ENCODE results near the gene GALP.
"Not testable (repeated sequence)": the region's sequence is repeated elsewhere in the genome, so short reads cannot be mapped to it uniquely, and the experiment has no call there.

Gene GALP

DNA sequence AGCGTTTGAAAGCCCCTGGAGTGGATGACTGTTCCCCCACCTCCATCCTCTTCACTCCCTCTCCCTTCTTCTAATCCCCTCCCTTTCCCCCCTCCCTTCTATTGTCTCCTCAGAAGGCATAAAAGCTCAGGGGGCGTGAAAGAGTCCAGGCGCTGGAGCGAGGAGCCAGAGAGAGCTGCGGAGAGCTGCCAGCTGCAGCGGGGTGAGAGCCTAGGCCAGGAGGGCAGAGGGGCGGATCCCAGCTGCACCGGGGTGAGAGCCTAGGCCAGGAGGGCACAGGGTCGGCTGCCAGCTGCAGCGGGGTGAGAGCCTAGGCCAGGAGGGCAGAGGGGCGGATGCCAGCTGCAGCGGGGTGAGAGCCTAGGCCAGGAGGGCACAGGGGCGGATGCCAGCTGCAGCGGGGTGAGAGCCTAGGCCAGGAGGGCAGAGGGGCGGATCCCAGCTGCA is at the start of gene GALP:
Gene GALP, plus strand, starts transcription at position 148 of the 447 bp plus-strand sequence. CDS start 1,101 bp downstream, outside the sequence.
- not testable (repeated sequence) for FAIRE-seq

DNA sequence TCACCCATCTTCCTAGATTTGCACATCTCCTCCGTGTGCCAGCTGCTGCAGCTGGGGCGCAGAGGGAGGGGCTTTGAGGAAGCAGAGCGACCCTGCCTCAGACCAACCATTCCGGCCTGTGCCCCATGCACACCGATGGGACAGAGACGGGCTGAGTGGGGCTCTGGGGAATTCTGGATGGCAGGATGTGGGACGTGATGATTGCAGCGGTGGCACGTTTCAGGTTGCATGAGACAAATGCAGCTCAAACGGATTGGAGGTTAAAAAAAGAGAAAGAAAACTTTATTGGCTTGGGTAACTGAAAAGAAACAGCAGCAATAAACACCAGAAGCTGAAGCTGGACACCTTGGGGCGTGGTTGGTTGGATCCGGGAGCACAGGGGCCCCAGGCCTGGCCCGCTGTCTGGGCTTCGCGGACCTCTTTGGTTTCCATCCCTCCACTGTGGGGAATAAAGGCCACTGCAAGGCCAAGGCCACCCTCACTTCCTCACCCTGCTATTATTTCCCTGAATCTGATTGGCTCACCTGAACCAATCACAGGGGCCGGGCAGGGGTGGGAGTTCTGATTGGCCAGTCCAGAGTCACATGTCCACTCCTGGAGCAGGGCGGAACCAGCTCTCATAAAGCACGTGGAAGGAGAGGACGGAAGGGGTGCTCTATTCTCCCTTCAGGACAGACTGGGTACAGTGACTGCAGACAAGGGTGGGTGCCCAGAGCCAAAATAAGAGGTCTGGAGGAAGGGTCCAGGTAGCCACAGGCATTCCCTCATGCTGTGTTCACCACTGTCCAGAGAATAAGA is 48.6 kb upstream of the GALP start:
- FAIRE-seq: no peak

DNA sequence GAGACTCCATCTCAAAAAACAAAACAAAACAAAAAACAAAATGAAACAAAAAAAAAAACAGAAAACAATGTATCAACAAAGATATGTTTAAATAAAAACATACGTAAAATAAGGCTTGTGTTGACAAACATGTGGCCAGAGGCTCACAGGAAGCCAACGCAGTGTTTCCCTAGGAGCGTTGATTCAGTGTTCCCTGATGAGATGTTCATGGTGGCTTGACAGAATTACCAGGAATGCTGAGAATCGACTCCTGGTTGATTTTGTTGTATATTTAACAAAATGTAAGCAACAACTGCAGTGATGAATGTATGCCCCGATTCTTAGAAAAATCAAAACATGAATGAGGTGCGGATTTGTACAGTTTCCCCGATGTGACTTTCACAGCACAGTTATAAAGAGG is 45.8 kb upstream of the GALP start:
- FAIRE-seq: no peak

- no peak for FAIRE-seq
These were observed 44.2 kb upstream of the GALP start for GRCh38 chr19:56131651-56132050.

- no peak for FAIRE-seq
These were observed 43.4 kb upstream of the GALP start for GRCh38 chr19:56132316-56132822.

DNA sequence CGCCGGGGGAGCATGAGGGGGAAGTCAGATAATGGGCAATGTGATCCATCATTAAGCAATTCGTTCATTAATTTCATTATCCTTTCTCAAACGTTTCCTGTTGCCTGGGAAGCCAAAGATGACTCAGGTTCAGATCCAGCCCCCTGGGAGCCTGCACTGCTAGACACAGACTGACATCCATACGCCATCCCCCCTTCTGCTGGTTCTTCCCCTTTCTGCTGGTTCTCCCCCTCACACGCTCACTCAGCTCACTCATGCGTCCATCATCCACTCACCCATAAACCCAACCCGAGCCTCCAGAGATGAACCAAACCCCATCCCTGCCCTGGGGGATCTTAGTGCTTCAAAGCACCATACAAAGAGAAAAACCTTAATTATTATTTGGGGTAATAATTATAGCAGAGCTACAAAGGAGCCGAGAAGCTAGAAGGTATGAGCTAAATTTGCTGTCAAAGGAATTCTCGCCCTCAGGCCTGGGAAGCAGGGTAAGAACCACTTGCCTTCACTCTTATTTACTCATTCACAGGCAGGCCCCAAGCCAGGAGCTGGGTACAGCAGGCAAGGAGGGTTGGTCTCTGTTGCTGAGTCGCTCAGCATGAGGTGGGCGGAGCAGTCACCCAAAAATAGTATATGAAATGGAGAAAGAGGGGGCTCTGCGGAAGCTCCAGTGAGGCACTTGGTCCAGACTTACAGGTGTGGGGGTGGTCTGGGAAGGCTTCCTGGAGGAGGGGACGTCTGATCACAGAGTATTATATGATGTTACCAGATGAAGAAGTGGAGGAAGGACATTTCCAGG is 41.8 kb upstream of the GALP start:
- no peak for FAIRE-seq

GRCh38 chr19:56134654-56134921 is 41.2 kb upstream of the GALP start:
- FAIRE-seq: no peak

GRCh38 chr19:56136362-56136761 is 39.4 kb upstream of the GALP start:
- FAIRE-seq: no peak

- no peak for FAIRE-seq
These were observed 38.4 kb upstream of the GALP start for GRCh38 chr19:56137405-56137804.

DNA sequence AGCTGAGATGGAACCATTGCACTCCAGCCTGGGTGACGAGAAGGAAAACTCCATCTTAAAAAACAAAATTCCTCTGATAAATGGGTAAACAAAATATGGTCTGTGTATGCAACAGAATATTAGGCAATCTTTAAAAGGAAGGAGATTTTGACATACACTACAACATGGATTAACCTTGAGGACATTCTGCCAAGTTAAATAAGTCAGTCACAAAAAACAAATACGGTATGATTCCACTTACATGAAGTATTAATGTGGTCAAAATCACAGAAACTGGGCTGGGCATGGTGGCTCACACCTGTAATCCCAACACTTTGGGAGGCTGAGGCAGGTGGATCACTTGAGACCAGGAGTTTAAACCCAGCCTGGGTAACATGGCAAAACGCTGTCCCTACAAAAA is 37.7 kb upstream of the GALP start:
- FAIRE-seq: no peak

DNA sequence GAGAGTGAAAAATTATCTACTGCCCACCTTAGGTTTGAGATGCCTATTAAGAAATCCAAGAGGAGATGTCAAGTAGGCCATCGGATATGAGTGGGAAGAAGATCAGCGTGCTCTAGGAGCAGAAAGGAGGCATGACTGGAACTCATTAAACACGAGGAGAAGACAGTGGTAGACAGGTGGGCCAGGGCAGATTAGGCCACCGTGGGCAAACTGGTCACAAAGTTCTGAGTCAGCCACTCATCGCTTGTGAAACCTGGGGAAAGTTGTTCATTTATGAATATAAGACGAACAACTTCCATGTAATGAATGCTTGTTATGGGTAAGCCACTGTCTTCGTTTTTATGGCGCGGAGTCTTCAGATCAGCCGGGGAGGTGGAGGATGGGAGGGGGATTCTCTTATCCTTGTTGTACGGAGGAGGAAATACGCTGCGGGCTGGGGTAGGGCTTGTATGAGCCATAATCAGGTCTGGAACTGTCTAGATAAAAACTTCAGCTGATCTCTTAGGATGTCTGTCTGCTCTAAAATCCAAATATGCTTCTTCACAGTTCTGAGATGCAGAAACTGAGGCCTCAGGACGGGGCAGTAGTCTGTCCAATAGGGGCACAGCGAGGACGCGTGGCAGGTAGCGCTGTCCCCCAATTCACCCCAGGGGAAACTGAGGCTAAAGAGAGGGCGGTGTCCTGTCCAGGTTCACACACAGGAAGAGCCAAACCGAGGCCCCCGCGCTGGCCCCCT is 35.8 kb upstream of the GALP start:
- no peak for FAIRE-seq

DNA sequence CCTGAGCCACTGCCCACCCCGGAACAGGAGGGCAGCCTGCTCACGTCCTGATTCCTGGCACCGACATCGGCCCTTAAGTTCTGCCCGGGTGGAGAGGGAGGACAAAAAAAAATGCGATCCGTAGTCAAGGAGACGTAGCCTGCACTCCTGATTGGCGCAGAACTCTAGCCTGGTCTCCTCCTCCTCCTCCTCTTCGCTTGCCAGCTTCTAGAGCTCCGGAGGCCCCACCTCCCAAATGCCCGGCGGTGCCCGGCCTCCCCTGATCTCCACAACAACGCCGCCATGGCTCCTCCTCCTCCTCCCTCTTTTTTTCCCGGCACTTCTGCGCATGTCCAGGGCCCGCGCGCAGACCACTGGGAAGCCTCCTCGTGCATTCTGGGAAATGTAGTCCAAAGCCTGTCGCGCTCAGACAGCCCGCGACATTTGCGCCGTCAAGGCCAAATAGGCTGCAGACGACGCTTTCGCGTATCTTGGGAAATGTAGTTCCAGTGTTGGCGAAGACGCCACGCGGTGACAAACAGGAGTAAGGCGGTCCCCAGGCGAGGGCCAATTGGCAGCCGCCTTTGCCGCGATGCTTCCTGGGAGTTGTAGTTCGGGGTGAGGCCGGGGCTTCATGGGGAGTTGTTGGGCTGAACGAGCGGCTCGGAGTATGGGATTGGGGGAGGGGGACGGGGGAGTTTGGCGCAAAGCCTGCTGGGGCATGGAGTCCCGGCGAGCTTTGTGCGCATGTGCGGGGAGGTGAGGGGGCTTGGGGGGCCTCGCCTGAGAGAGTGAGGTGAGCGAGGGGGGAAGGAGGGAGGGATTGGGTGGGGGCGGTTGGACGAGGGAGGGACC is 35.0 kb upstream of the GALP start, which contains the start of gene ZNF444:
Gene ZNF444, plus strand, starts transcription at position 705 of the 834 bp plus-strand sequence. CDS start 5,625 bp downstream, outside the sequence.
- FAIRE-seq: peak; percentile 98

DNA sequence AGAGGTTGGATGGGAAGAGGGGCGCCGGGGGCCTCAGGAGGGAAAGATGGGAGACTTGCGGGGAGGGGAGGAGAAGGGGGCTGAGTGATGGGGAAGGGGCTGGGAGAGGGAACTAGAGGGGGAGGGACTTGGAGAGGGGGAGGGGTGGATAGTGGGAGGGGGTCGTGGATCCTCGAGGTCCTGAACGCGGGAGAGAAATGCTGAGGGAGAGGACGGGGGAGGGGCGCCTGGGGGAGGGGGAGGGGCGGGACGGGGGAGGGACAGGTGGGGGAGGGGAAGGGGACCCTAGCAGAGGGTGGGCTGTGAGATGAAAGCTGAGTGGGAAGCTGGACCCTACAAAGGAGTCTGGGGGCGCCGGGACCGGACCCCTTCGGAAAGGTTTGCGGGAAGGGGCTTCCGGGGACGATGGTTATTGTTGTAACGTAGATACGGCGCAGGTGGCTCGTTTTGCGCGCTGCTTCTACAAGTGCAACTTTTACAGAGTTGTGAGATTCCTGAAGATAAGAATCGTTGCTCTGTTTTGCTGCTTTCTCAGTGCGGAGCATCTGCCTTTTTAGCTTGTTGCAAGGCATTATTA is 34.3 kb upstream of the GALP start:
- FAIRE-seq: no peak

DNA sequence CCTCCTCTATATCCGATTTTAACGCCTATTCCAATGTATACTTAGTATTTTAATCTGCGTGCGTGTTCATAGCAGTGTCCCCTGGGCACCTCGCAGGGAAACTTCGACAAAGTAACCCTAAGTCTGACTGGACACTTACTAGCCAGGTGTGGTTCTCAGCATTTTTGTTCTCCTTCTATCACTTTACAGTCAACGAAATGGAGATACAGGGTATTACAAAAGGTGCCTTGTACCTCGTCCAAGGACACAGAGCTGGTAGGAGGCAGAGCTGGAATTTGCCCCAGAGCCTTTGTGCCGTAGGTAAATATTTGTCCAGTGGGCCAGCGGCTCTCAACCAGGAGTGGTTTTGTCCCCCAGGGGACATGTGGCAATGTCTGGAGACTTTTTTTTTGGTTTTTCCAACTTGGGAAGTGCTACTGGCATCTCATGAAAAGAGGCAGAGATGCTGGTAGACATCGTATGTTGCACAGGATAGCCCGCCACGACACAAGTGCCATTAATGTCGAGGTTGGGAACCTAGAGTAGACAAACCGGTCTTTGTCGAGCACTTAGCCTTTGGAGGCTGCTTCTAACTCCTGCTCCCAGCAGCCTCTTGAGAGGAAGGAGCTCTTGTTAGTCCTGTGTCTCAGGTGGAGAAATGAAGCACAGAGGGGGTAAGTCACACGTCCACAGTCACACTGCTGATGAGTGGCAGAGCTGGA is 33.6 kb upstream of the GALP start:
- FAIRE-seq: no peak

DNA sequence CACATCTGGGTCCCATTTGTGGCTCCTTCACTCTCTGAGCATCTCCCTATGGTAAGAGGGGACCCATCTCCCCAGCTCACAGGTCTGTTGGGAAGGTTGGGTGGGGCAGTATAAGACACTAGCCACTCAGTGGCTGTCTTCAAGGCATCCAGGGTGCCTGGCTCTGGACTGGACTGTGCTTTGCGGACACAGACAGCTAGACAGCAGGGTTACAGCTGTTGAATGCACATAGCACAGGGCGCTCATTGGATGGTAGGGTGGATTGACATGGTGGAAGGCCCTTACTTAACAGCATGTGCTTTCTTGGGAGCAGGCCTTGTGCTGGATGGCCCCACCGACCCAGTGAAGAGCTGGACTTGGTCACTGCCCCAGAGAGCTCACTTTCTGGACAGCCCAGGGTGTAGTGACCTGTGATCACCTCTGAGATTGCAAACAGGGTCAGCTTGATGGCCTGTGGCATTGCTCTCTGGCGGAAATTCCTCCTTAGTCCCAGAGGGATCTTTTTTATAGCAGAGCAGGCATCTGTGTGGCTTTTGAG is 32.8 kb upstream of the GALP start:
- FAIRE-seq: no peak

- FAIRE-seq: no peak
These were observed 31.4 kb upstream of the GALP start for GRCh38 chr19:56144376-56144775.

GRCh38 chr19:56144831-56145230 is 31.0 kb upstream of the GALP start:
- FAIRE-seq: no peak

DNA sequence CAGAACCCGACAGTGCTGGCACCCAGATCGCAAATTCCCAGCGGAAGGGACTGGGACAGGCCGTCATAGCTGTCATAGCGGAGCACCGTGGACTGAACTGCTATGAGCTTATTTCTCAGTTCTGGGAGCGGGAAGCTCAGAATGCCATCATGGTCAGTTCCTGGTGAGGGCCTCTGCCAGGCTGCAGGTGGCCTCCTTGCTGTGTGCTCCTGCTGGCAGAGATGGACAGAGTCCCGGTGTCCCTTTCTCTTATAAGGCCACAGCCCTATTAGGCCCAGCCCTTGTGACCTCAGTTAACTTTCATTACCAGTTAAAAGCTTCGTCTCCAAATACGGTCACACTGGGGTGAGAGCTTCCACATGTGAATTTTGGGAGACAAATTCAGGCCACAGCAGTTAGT is 30.1 kb upstream of the GALP start:
- FAIRE-seq: no peak

- no peak for FAIRE-seq
These were observed 28.9 kb upstream of the GALP start for GRCh38 chr19:56146904-56147303.

- FAIRE-seq: no peak
These were observed 28.5 kb upstream of the GALP start for GRCh38 chr19:56147307-56147706.

DNA sequence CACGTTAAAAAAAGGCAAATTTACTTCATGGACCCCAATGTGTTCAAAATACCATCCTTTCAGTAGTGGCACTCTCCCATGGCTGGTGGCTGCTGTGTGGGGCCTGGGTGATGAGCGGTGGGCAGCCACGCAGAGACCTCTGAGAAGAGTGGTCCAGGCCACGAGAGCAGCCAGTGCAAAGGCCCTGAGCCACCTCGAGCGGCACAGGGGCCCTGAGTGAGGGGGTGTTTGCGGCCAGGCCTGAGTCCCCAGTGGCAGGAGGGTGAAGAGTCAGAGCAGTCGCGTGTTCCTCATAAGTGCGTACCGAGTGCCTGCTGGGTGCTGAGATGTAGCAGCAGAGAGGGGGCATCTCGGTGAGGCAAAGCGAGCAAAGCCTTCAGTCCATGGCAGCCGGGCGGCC is 27.7 kb upstream of the GALP start:
- FAIRE-seq: no peak

Measured in colon (tissue), 2 donors.